Trophoblast cell (in vitro differentiated cells and primary cell): ENCODE results near the gene TYW3.

ENCODE experiments used
- DNase-seq, 2 donors: peaks; one replicate each; pipeline ENCODE4 v3.0.0-alpha.2; 2016
- H2AFZ ChIP-seq: 2 replicates; pipeline ENCODE4 v1.6.1; 2013; ENCODE audit warnings: low read length, moderate library complexity, mild to moderate bottlenecking; ENCODE audit not compliant: insufficient read depth, poor library complexity
- H2AK5ac ChIP-seq: 2 replicates; pipeline ENCODE4 v1.6.1; 2013; ENCODE audit warnings: mild to moderate bottlenecking, low read length
- H2BK120ac ChIP-seq: 2 replicates; pipeline ENCODE4 v1.6.1; 2013; ENCODE audit warnings: low read length, mild to moderate bottlenecking, moderate library complexity; ENCODE audit not compliant: insufficient read depth, poor library complexity
- H2BK12ac ChIP-seq: 2 replicates; pipeline ENCODE4 v1.6.1; 2013; ENCODE audit warnings: mild to moderate bottlenecking, low read length, moderate library complexity
- H2BK5ac ChIP-seq: 2 replicates; pipeline ENCODE4 v1.6.1; 2013; ENCODE audit warnings: low read length, low read depth, moderate library complexity, mild to moderate bottlenecking; ENCODE audit not compliant: poor library complexity
- H3K14ac ChIP-seq: 2 replicates; pipeline ENCODE4 v1.6.1; 2013; ENCODE audit warnings: mild to moderate bottlenecking, low read length
- H3K18ac ChIP-seq: 2 replicates; pipeline ENCODE4 v1.6.1; 2013; ENCODE audit warnings: mild to moderate bottlenecking, low read length
- H3K23ac ChIP-seq: 2 replicates; pipeline ENCODE4 v1.6.1; 2013; ENCODE audit warnings: low read length
- H3K27ac ChIP-seq: 2 replicates; pipeline ENCODE4 v1.5.1; 2013; ENCODE audit warnings: low read depth, mild to moderate bottlenecking, inconsistent platforms, low read length, moderate library complexity
- H3K27me3 ChIP-seq: 2 replicates; pipeline ENCODE4 v1.6.1; 2013; ENCODE audit warnings: inconsistent platforms, mild to moderate bottlenecking, low read length, moderate library complexity; ENCODE audit not compliant: insufficient read depth
- H3K36me3 ChIP-seq, 2 experiments: 1 replicate in 1 of 2; 2 replicates in 1 of 2; pipeline ENCODE4 v1.6.1; 2013; ENCODE audit warnings: low read length in 2 of 2, mild to moderate bottlenecking in 2 of 2, moderate library complexity in 1 of 2; ENCODE audit not compliant: insufficient read depth in 2 of 2, control insufficient read depth in 1 of 2
- H3K4ac ChIP-seq: 2 replicates; pipeline ENCODE4 v1.6.1; 2013; ENCODE audit warnings: low read depth, mild to moderate bottlenecking, low read length, moderate library complexity
- H3K4me1 ChIP-seq, 2 experiments: 1 replicate in 1 of 2; 2 replicates in 1 of 2; pipeline ENCODE4 v1.6.1; 2013; ENCODE audit warnings: low read length in 2 of 2, mild to moderate bottlenecking in 2 of 2, moderate library complexity in 1 of 2; ENCODE audit not compliant: insufficient read depth in 2 of 2, control insufficient read depth in 1 of 2
- H3K4me2 ChIP-seq: 2 replicates; pipeline ENCODE4 v1.6.1; 2013; ENCODE audit warnings: inconsistent platforms, mild to moderate bottlenecking, low read length, moderate library complexity
- H3K4me3 ChIP-seq: 2 replicates; pipeline ENCODE4 v1.5.1; 2013; ENCODE audit warnings: mild to moderate bottlenecking, low read depth, low read length, inconsistent platforms
- H3K79me1 ChIP-seq: one replicate; pipeline ENCODE4 v1.6.1; 2013; ENCODE audit warnings: low read length
- H3K79me2 ChIP-seq: 2 replicates; pipeline ENCODE4 v1.6.1; 2013; ENCODE audit warnings: low read length, mild to moderate bottlenecking; ENCODE audit not compliant: control insufficient read depth, insufficient read depth, poor library complexity
- H3K9ac ChIP-seq: 2 replicates; pipeline ENCODE4 v1.6.1; 2013; ENCODE audit warnings: mild to moderate bottlenecking, low read length
- H3K9me3 ChIP-seq: 2 replicates; pipeline ENCODE4 v1.6.1; 2013; ENCODE audit warnings: low read depth, mild to moderate bottlenecking, control low read depth, inconsistent platforms, low read length; ENCODE audit not compliant: insufficient read depth
- H4K12ac ChIP-seq: 2 replicates; pipeline ENCODE4 v1.6.1; 2013; ENCODE audit warnings: low read depth, mild to moderate bottlenecking, low read length, moderate library complexity
- H4K8ac ChIP-seq: 2 replicates; pipeline ENCODE4 v1.6.1; 2013; ENCODE audit warnings: low read depth, mild to moderate bottlenecking, low read length, moderate library complexity
- H4K91ac ChIP-seq: one replicate; pipeline ENCODE4 v1.6.1; 2013; ENCODE audit warnings: low read depth, mild to moderate bottlenecking, low read length, moderate library complexity
- WGBS: extraction: QIAGEN DNeasy Blood & Tissue Kit; methylation state at CpG from one replicate; pipeline ENCODE4 v1.1.7; 2013; ENCODE audit warnings: missing lambda C conversion rate; ENCODE audit not compliant: insufficient read length, insufficient coverage; ENCODE audit errors: extremely low coverage; 5-methylcytosine and 5-hydroxymethylcytosine counted together

Gene TYW3

GRCh38 chr1:74716822-74717221 lies 16.1 kb upstream of the TYW3 start:
- H3K9me3 ChIP-seq, result no peaks in the 10 kb centered on the region
- no peak overlapping the region for H3K18ac ChIP-seq
- H3K4ac ChIP-seq, result no peak overlapping the region
- WGBS, result no CpG with 5 or more reads among the region's 1 CpG
- no peak overlapping the region for H3K9ac ChIP-seq
- H3K4me1 ChIP-seq, result peaks cover 2 to 4% of the 10 kb centered on the region in 2 experiments
- no peak overlapping the region for H3K4me3 ChIP-seq
- H3K23ac ChIP-seq, result no peak overlapping the region
- H4K8ac ChIP-seq, result no peak overlapping the region
- H3K36me3 ChIP-seq, result peaks cover 0 to 9% of the 10 kb centered on the region in 2 experiments
- H4K91ac ChIP-seq, result no peak overlapping the region
- no peak overlapping the region for H2AK5ac ChIP-seq
- DNase-seq, result no peak
- H2BK12ac ChIP-seq, result no peak overlapping the region
- no peak overlapping the region for H4K12ac ChIP-seq
- H2BK5ac ChIP-seq, result no peak overlapping the region
- H2BK120ac ChIP-seq, result no peak overlapping the region
- H3K14ac ChIP-seq, result no peak overlapping the region
- H3K4me2 ChIP-seq, result no peak overlapping the region
- H3K27ac ChIP-seq, result no peak overlapping the region
- H3K27me3 ChIP-seq, result no peaks in the 10 kb centered on the region
- no peaks in the 10 kb centered on the region for H3K79me1 ChIP-seq
- no peak overlapping the region for H2AFZ ChIP-seq
- no peaks in the 10 kb centered on the region for H3K79me2 ChIP-seq

GRCh38 chr1:74717626-74718025 lies 15.3 kb upstream of the TYW3 start:
- no peaks in the 10 kb centered on the region for H3K27me3 ChIP-seq
- no peak overlapping the region for H2BK5ac ChIP-seq
- no peak overlapping the region for H2AK5ac ChIP-seq
- H4K8ac ChIP-seq, result no peak overlapping the region
- H3K23ac ChIP-seq, result no peak overlapping the region
- H3K4ac ChIP-seq, result no peak overlapping the region
- WGBS, result no CpG with 5 or more reads among the region's 2 CpGs
- H3K36me3 ChIP-seq, result peaks cover 0 to 11% of the 10 kb centered on the region in 2 experiments
- no peak overlapping the region for H3K9ac ChIP-seq
- no peak overlapping the region for H3K18ac ChIP-seq
- H3K79me1 ChIP-seq, result no peaks in the 10 kb centered on the region
- peak in 1 of 2 donors; percentile 54 for DNase-seq
- H3K4me3 ChIP-seq, result no peak overlapping the region
- H2BK120ac ChIP-seq, result no peak overlapping the region
- no peaks in the 10 kb centered on the region for H3K9me3 ChIP-seq
- H3K4me2 ChIP-seq, result no peak overlapping the region
- H2BK12ac ChIP-seq, result no peak overlapping the region
- no peaks in the 10 kb centered on the region for H3K79me2 ChIP-seq
- peaks cover 2 to 4% of the 10 kb centered on the region in 2 experiments for H3K4me1 ChIP-seq
- H4K12ac ChIP-seq, result no peak overlapping the region
- no peak overlapping the region for H2AFZ ChIP-seq
- no peak overlapping the region for H4K91ac ChIP-seq
- H3K14ac ChIP-seq, result no peak overlapping the region
- no peak overlapping the region for H3K27ac ChIP-seq

GRCh38 chr1:74726063-74726462 lies 6.9 kb upstream of the TYW3 start:
- Histone ChIP-seq H3K18ac (peak overlapping the region; percentile 15), H2BK5ac (no peak overlapping the region), H3K14ac (no peak overlapping the region), H2AFZ (no peak overlapping the region), H4K8ac (no peak overlapping the region), H3K27me3 (peaks cover 3% of the 10 kb centered on the region), H3K4me2 (no peak overlapping the region), H3K27ac (no peak overlapping the region), H2BK12ac (no peak overlapping the region), H3K9me3 (peaks cover 6% of the 10 kb centered on the region), H3K4ac (no peak overlapping the region), H3K9ac (no peak overlapping the region), H2AK5ac (no peak overlapping the region), H3K4me1 (no peaks in the 10 kb centered on the region), H3K79me2 (no peaks in the 10 kb centered on the region), H3K23ac (no peak overlapping the region), H2BK120ac (no peak overlapping the region), H4K91ac (no peak overlapping the region), H3K79me1 (no peaks in the 10 kb centered on the region), H3K36me3 (peaks cover 6 to 7% of the 10 kb centered on the region in 2 experiments), H3K4me3 (no peak overlapping the region), H4K12ac (no peak overlapping the region)
- no CpG with 5 or more reads among the region's 1 CpG for WGBS
- no peak for DNase-seq

GRCh38 chr1:74728736-74729135 lies 4.2 kb upstream of the TYW3 start:
- Histone ChIP-seq H4K91ac (no peak overlapping the region), H3K4ac (no peak overlapping the region), H3K27me3 (peaks cover 3% of the 10 kb centered on the region), H4K8ac (no peak overlapping the region), H3K14ac (no peak overlapping the region), H2BK12ac (no peak overlapping the region), H3K9ac (no peak overlapping the region), H3K79me1 (peaks cover 5% of the 10 kb centered on the region), H3K23ac (no peak overlapping the region), H2BK5ac (no peak overlapping the region), H2BK120ac (no peak overlapping the region), H3K4me3 (no peak overlapping the region), H3K79me2 (peaks cover 3% of the 10 kb centered on the region), H4K12ac (no peak overlapping the region), H3K18ac (no peak overlapping the region), H3K27ac (no peak overlapping the region), H3K36me3 (peaks cover 0 to 6% of the 10 kb centered on the region in 2 experiments), H2AK5ac (no peak overlapping the region), H3K4me1 (peaks cover 0 to 2% of the 10 kb centered on the region in 2 experiments), H3K9me3 (peaks cover 6% of the 10 kb centered on the region), H2AFZ (no peak overlapping the region), H3K4me2 (no peak overlapping the region)
- DNase-seq, result no peak
- no CpG with 5 or more reads among the region's 3 CpGs for WGBS
